Adipocyte (in vitro differentiated cells): ENCODE data around the gene TMEM202.
"Not testable (repeated sequence)": the region's sequence is repeated elsewhere in the genome, so short reads cannot be mapped to it uniquely, and the experiment has no call there.

ENCODE experiments used
- DNase-seq: peaks from one replicate; pipeline ENCODE4 v3.0.0-alpha.2; 2015; ENCODE audit warnings: low read depth
- H3K27me3 ChIP-seq: replicated peaks from 2 replicates; pipeline ENCODE4 v1.7.0; 2013; ENCODE audit warnings: mild to moderate bottlenecking, low read length, moderate library complexity; ENCODE audit not compliant: control insufficient read depth, insufficient read depth
- H3K36me3 ChIP-seq: 2 replicates; pipeline ENCODE4 v1.7.0; 2013; ENCODE audit warnings: low read length, mild to moderate bottlenecking, moderate library complexity; ENCODE audit not compliant: control insufficient read depth, insufficient read depth, severe bottlenecking
- H3K4me1 ChIP-seq: 2 replicates; pipeline ENCODE4 v1.7.0; 2013; ENCODE audit warnings: mild to moderate bottlenecking, low read length, moderate library complexity; ENCODE audit not compliant: control insufficient read depth, insufficient read depth
- H3K4me3 ChIP-seq: 2 replicates; pipeline ENCODE4 v1.7.0; 2013; ENCODE audit warnings: mild to moderate bottlenecking, low read length, moderate library complexity
- H3K9ac ChIP-seq: 2 replicates; pipeline ENCODE4 v1.7.0; 2013; ENCODE audit warnings: mild to moderate bottlenecking, low read length, moderate library complexity
- H3K9me3 ChIP-seq: 2 replicates; pipeline ENCODE4 v1.7.0; 2013; ENCODE audit warnings: mild to moderate bottlenecking, low read length, moderate library complexity; ENCODE audit not compliant: control insufficient read depth

The TMEM202 gene

GRCh38 chr15:72375501-72375845, 22.6 kb upstream of the TMEM202 start:
- H3K4me3 ChIP-seq: peak overlapping the region; percentile 95
- no peak for DNase-seq
- H3K27me3 ChIP-seq: peaks cover 3% of the 10 kb centered on the region
- no peaks in the 10 kb centered on the region for H3K9me3 ChIP-seq
- peaks cover 18% of the 10 kb centered on the region for H3K4me1 ChIP-seq
- peaks cover under 1% of the 10 kb centered on the region for H3K36me3 ChIP-seq
- peak overlapping the region; percentile 96 for H3K9ac ChIP-seq

GRCh38 chr15:72375846-72376581, 22.1 kb upstream of the TMEM202 start, which contains the start of gene HEXA:
TSS of gene HEXA (minus strand) at chr15:72376014. CDS start at chr15:72375972, 42 bp downstream.
- Histone ChIP-seq H3K4me3 (peak within 1 kb of the TSS; percentile 95), H3K9me3 (no peaks in the 10 kb centered on the region), H3K27me3 (peaks cover 8% of the 10 kb centered on the region), H3K36me3 (no peaks in the 10 kb centered on the region), H3K4me1 (peaks cover 18% of the 10 kb centered on the region), H3K9ac (peak within 1 kb of the TSS; percentile 96)
- DNase-seq: peak; percentile 95

- peaks cover 9% of the 10 kb centered on the region for H3K27me3 ChIP-seq
- no peak overlapping the region for H3K4me3 ChIP-seq
- DNase-seq: no peak
- H3K9ac ChIP-seq: no peak overlapping the region
- no peaks in the 10 kb centered on the region for H3K9me3 ChIP-seq
- H3K36me3 ChIP-seq: no peaks in the 10 kb centered on the region
- H3K4me1 ChIP-seq: peaks cover 18% of the 10 kb centered on the region
These were observed 20.8 kb upstream of the TMEM202 start for GRCh38 chr15:72377331-72377730.

GRCh38 chr15:72379106-72379505, 19.0 kb upstream of the TMEM202 start:
- Histone ChIP-seq H3K27me3 (peaks cover 17% of the 10 kb centered on the region), H3K4me1 (peaks cover 18% of the 10 kb centered on the region)

GRCh38 chr15:72379856-72380430, 18.2 kb upstream of the TMEM202 start:
- DNase-seq: no peak
- peaks cover 11% of the 10 kb centered on the region for H3K4me1 ChIP-seq
- no peaks in the 10 kb centered on the region for H3K36me3 ChIP-seq
- H3K27me3 ChIP-seq: peaks cover 25% of the 10 kb centered on the region
- no peaks in the 10 kb centered on the region for H3K9me3 ChIP-seq
- no peak overlapping the region for H3K4me3 ChIP-seq
- H3K9ac ChIP-seq: no peak overlapping the region

More at GRCh38 chr15:72379106-72379505, 19.0 kb upstream of the TMEM202 start:
- H3K4me3 ChIP-seq, H3K9ac ChIP-seq, H3K9me3 ChIP-seq, DNase-seq, H3K36me3 ChIP-seq: not testable (repeated sequence)

GRCh38 chr15:72380743-72381142, 17.4 kb upstream of the TMEM202 start:
- H3K36me3 ChIP-seq: no peaks in the 10 kb centered on the region
- peaks cover 7% of the 10 kb centered on the region for H3K4me1 ChIP-seq
- H3K9me3 ChIP-seq: no peaks in the 10 kb centered on the region
- H3K9ac ChIP-seq: no peak overlapping the region
- no peak overlapping the region for H3K4me3 ChIP-seq
- H3K27me3 ChIP-seq: peaks cover 26% of the 10 kb centered on the region
- no peak for DNase-seq

- H3K4me1 ChIP-seq: no peaks in the 10 kb centered on the region
- H3K9me3 ChIP-seq: no peaks in the 10 kb centered on the region
- no peak overlapping the region for H3K4me3 ChIP-seq
- H3K9ac ChIP-seq: no peak overlapping the region
- peaks cover 26% of the 10 kb centered on the region for H3K27me3 ChIP-seq
- DNase-seq: no peak
- H3K36me3 ChIP-seq: no peaks in the 10 kb centered on the region
These were observed 16.0 kb upstream of the TMEM202 start for GRCh38 chr15:72382146-72382545.

- Histone ChIP-seq H3K27me3 (peaks cover 30% of the 10 kb centered on the region), H3K36me3 (no peaks in the 10 kb centered on the region), H3K4me1 (no peaks in the 10 kb centered on the region), H3K9ac (no peak overlapping the region), H3K9me3 (no peaks in the 10 kb centered on the region), H3K4me3 (no peak overlapping the region)
- no peak for DNase-seq
These were observed 10.4 kb upstream of the TMEM202 start for GRCh38 chr15:72387741-72388140.

- H3K27me3 ChIP-seq: peaks cover 24% of the 10 kb centered on the region
- DNase-seq: no peak
- no peaks in the 10 kb centered on the region for H3K36me3 ChIP-seq
- no peaks in the 10 kb centered on the region for H3K4me1 ChIP-seq
- H3K4me3 ChIP-seq: no peak overlapping the region
- no peaks in the 10 kb centered on the region for H3K9me3 ChIP-seq
- H3K9ac ChIP-seq: no peak overlapping the region
These were observed 8.9 kb upstream of the TMEM202 start for GRCh38 chr15:72389231-72389630.

- H3K27me3 ChIP-seq: peaks cover 20% of the 10 kb centered on the region
- H3K36me3 ChIP-seq, H3K4me3 ChIP-seq, DNase-seq, H3K4me1 ChIP-seq, H3K9ac ChIP-seq, H3K9me3 ChIP-seq: not testable (repeated sequence)
These were observed 1.8 kb upstream of the TMEM202 start for GRCh38 chr15:72396331-72396730.

- Histone ChIP-seq H3K4me3 (no peak overlapping the region), H3K9ac (no peak overlapping the region), H3K36me3 (no peaks in the 10 kb centered on the region), H3K4me1 (no peaks in the 10 kb centered on the region), H3K27me3 (peaks cover 27% of the 10 kb centered on the region), H3K9me3 (no peaks in the 10 kb centered on the region)
- DNase-seq: no peak
These were observed 543 bp downstream of the TMEM202 start for GRCh38 chr15:72398648-72399047.
